ENCODE data around the gene CBFA2T2. TPM values are rescaled to one million over a fixed set of nuclear protein-coding genes. Genes with fewer than 3 reads are reported as not detected.
A peak's percentile ranks its signal among the peaks of the same experiment; 100 is the strongest.
"Not testable (repeated sequence)": the region's sequence is repeated elsewhere in the genome, so short reads cannot be mapped to it uniquely, and the experiment has no call there.

The CBFA2T2 gene
- total RNA-seq, 1 experiment from 2014 or later = 16.3 TPM

DNA sequence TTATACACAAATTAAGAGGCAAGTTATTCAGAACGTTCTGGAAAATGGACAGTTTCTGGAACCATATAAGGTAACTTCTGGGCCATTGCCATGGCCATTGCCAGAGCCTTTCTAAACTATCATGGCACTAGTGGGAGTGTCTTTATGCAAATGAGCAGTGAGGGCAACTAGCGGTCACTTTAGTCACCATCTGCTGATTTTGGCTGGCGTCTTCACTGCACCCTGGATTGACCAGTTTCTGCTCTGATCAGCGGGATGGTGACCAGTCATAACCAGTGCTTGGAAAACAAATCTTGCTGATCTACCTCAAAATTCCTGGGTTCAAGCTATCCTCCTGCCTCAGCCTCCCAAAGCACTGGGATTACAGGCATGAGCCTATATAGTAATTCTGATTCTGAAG is 39.0 kb upstream of the CBFA2T2 start:
- DNase-seq (ENCODE audit: low read depth, low spot score) = no peak
- no peaks in the 10 kb centered on the region for H3K9me3 ChIP-seq (ENCODE audit: control insufficient read depth, insufficient read depth, low read depth, low read length)
- no peaks in the 10 kb centered on the region for H3K27me3 ChIP-seq (ENCODE audit: control insufficient read depth, insufficient read depth, low read length)
- no TSS peak for BruUV-seq (replicated peaks)
- TF ChIP-seq REST (IDR thresholded peaks at IDR 0.05; ENCODE audit: insufficient read depth in 1 of 2, low read depth in 2 of 2, low read length in 1 of 2) = no peak
- no peak for TF ChIP-seq SIN3A (IDR thresholded peaks at IDR 0.05; ENCODE audit: borderline replicate concordance, insufficient read depth, low read depth, low read length)
- TF ChIP-seq, protein P1, sequence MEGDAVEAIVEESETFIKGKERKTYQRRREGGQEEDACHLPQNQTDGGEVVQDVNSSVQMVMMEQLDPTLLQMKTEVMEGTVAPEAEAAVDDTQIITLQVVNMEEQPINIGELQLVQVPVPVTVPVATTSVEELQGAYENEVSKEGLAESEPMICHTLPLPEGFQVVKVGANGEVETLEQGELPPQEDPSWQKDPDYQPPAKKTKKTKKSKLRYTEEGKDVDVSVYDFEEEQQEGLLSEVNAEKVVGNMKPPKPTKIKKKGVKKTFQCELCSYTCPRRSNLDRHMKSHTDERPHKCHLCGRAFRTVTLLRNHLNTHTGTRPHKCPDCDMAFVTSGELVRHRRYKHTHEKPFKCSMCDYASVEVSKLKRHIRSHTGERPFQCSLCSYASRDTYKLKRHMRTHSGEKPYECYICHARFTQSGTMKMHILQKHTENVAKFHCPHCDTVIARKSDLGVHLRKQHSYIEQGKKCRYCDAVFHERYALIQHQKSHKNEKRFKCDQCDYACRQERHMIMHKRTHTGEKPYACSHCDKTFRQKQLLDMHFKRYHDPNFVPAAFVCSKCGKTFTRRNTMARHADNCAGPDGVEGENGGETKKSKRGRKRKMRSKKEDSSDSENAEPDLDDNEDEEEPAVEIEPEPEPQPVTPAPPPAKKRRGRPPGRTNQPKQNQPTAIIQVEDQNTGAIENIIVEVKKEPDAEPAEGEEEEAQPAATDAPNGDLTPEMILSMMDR (IDR thresholded peaks at IDR 0.05) = no peak
- no peak for TF ChIP-seq TCF7L2 (IDR thresholded peaks at IDR 0.05; ENCODE audit: low read depth, low read length)
- no peak for TF ChIP-seq POLR2AphosphoS5 (IDR thresholded peaks at IDR 0.05; ENCODE audit: low read depth, low read length)
- no peak for ATAC-seq
- intact Hi-C loops (cut with micrococcal nuclease; ENCODE audit: unreplicated experiment) (no loop called here), in situ Hi-C loops (cut with HindIII; ENCODE audit: low pct_unique_long_range_greater_than_20kb, low sequenced_read_pairs) (no loop called here)
- POLR2A ChIA-PET = no interaction called here
- no peaks in the 10 kb centered on the region for H3K4me1 ChIP-seq (ENCODE audit: control insufficient read depth, insufficient read depth, low read length)
- H3K36me3 ChIP-seq (ENCODE audit: control insufficient read depth, insufficient read depth, low read length) = no peaks in the 10 kb centered on the region
- no peak overlapping the region for H3K27ac ChIP-seq (ENCODE audit: low read length)
- CTCF ChIA-PET = no interaction called here
- H3K4me3 ChIP-seq (ENCODE audit: low read depth in 2 of 2, low read length in 2 of 2) = no peak overlapping the region

DNA sequence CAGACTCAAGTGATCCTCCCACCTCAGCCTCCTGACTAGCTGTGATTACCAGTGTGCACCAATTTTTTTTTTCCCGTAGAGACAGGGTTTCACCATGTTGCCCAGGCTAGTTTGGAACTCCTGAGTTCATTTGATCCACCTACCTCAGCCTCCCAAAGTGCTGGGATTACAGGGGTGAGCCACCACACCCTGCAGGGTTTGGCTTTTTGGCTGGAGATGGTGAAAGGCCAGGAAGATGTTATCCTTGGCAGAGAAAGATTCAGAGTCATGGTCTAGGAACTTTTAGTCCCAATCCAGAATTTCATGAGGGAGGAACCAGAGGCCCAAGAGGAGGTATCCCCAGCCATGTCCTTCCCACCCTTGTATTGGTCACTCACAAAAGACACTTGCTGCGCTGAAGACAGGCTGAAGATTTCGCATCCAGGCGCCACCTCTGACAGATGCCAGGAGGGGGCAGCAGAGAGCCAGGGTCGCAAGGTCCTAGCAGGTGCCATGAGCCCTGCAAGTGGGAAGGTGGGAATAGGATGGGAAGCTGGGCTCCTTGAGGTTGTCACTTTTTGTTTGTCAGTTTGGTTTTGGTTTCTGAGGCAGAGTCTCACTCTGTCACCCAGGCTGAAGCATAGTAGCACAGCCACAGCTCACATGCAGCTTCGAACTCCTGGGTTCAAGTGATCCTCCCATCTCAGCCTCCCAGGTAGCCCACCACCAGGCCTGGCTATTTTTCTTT is 32.8 kb upstream of the CBFA2T2 start:
- intact Hi-C loops (cut with micrococcal nuclease; ENCODE audit: unreplicated experiment) = loop anchor here (5.0 kb wide), 1 partner anchor 195 kb away; no protein-coding TSS in a partner anchor
- BruUV-seq (replicated peaks); H3K27ac ChIP-seq (ENCODE audit: low read length); H3K4me3 ChIP-seq (ENCODE audit: low read depth in 2 of 2, low read length in 2 of 2); H3K27me3 ChIP-seq (ENCODE audit: control insufficient read depth, insufficient read depth, low read length); H3K9me3 ChIP-seq (ENCODE audit: control insufficient read depth, insufficient read depth, low read depth, low read length); H3K4me1 ChIP-seq (ENCODE audit: control insufficient read depth, insufficient read depth, low read length); POLR2A ChIA-PET; in situ Hi-C loops (cut with HindIII; ENCODE audit: low pct_unique_long_range_greater_than_20kb, low sequenced_read_pairs); H3K36me3 ChIP-seq (ENCODE audit: control insufficient read depth, insufficient read depth, low read length): not testable (repeated sequence)
- TF ChIP-seq, protein P1 (IDR thresholded peaks at IDR 0.05) = peak; percentile 94
- ATAC-seq (peak; percentile 97), DNase-seq (ENCODE audit: low read depth, low spot score) (peak; percentile 73)
- CTCF ChIA-PET = interaction anchor here (0.6 to 1.3 kb wide), 3 partner anchors 13 to 197 kb away, joined by 4 to 7 read pairs (median 4); partner anchors contain the start of gene SNTA1

Measured in Panc1 (cell line).